ENCODE data around the gene GSTA2.

- TF ChIP-seq POLR2A (IDR thresholded peaks at IDR 0.05; ENCODE audit: low read depth, low read length) (no peak), POLR2AphosphoS5 (IDR thresholded peaks at IDR 0.05; ENCODE audit: low read depth, low read length) (no peak), TAF1 (IDR thresholded peaks at IDR 0.05; ENCODE audit: low read depth, low read length) (no peak), POU2F2 (IDR thresholded peaks at IDR 0.05; ENCODE audit: low read depth, low read length) (no peak), SPI1 (IDR thresholded peaks at IDR 0.05; ENCODE audit: low read depth, low read length) (no peak)
Observed at GRCh38 chr6:52726193-52726542, 37.1 kb downstream of the GSTA2 start.

Data from GM12891 (cell line).